Activated T-helper 17 cell treated with anti-CD3 and anti-CD28 coated beads, Interleukin-2, amount 50 U/mL, for 72 hours (primary cell): Measurements from ENCODE around the gene OCA2. TPM values are rescaled to one million over a fixed set of nuclear protein-coding genes. Genes with fewer than 3 reads are reported as not detected.
"Not testable (repeated sequence)": the region's sequence is repeated elsewhere in the genome, so short reads cannot be mapped to it uniquely, and the experiment has no call there.

ENCODE experiments used
- ATAC-seq: fragments of 150-1000 bp; cut with Tn5 transposase; replicated peaks from 2 replicates; pipeline ENCODE4 v1.10.0; 2021; ENCODE audit warnings: mild to moderate bottlenecking, moderate library complexity
- H3K27ac Mint-ChIP-seq: one replicate; pipeline ENCODE4 v1.8.0; 2022; ENCODE audit warnings: mixed read lengths
- H3K27me3 Mint-ChIP-seq: one replicate; pipeline ENCODE4 v1.8.0; 2022; ENCODE audit warnings: mixed read lengths
- H3K36me3 Mint-ChIP-seq: one replicate; pipeline ENCODE4 v1.8.0; 2022; ENCODE audit warnings: low read depth, mild to moderate bottlenecking, mixed read lengths
- H3K4me1 Mint-ChIP-seq: one replicate; pipeline ENCODE4 v1.8.0; 2022; ENCODE audit warnings: mixed read lengths
- H3K4me3 Mint-ChIP-seq: one replicate; pipeline ENCODE4 v1.8.0; 2022; ENCODE audit warnings: mild to moderate bottlenecking, mixed read lengths
- H3K9me3 Mint-ChIP-seq: one replicate; pipeline ENCODE4 v1.8.0; 2022; ENCODE audit warnings: mixed read lengths
- total RNA-seq, 2 donors: library from RNA; stranded (reverse); gene quantifications; one replicate each; pipeline ENCODE4 v1.2.3, GENCODE V29; 2022

The OCA2 gene
- total RNA-seq, 2 donors from 2014 or later: not detected

- H3K36me3 Mint-ChIP-seq: no peaks in the 10 kb centered on the region
- no peak overlapping the region for H3K4me3 Mint-ChIP-seq
- ATAC-seq: no peak
- no peak overlapping the region for H3K27ac Mint-ChIP-seq
- H3K4me1 Mint-ChIP-seq: no peaks in the 10 kb centered on the region
- peaks cover 10% of the 10 kb centered on the region for H3K9me3 Mint-ChIP-seq
- H3K27me3 Mint-ChIP-seq: no peaks in the 10 kb centered on the region
These were observed 125.2 kb downstream of the OCA2 start for GRCh38 chr15:27973886-27974285.

GRCh38 chr15:27970661-27971392 is 128.3 kb downstream of the OCA2 start:
- ATAC-seq: no peak
- no peaks in the 10 kb centered on the region for H3K4me1 Mint-ChIP-seq
- H3K36me3 Mint-ChIP-seq: no peaks in the 10 kb centered on the region
- no peak overlapping the region for H3K4me3 Mint-ChIP-seq
- H3K27ac Mint-ChIP-seq: no peak overlapping the region
- H3K9me3 Mint-ChIP-seq: peaks cover 10% of the 10 kb centered on the region
- no peaks in the 10 kb centered on the region for H3K27me3 Mint-ChIP-seq

DNA sequence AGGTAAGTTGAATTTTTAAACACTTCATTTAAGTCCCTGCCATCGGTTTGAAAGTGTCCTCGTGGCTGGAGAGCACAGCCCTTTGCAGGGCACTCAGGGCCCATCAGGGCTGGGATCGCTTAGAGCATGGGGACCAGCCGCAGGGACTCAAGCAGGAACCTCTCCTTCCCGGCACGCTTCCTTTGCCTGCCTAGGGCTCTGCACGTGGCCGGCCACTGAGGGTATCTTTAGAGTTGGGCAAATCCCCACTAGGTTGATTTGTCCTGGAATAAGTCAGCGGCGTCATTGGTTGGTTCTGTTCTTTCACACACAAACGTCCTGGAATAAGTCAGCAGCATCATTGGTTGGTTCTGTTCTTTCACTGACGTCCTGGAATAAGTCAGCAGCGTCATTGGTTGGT is 131.6 kb downstream of the OCA2 start:
- Mint-ChIP-seq H3K27me3 (no peaks in the 10 kb centered on the region), H3K4me1 (no peaks in the 10 kb centered on the region), H3K4me3 (no peak overlapping the region), H3K9me3 (peaks cover 10% of the 10 kb centered on the region), H3K27ac (no peak overlapping the region), H3K36me3 (no peaks in the 10 kb centered on the region)
- no peak for ATAC-seq

DNA sequence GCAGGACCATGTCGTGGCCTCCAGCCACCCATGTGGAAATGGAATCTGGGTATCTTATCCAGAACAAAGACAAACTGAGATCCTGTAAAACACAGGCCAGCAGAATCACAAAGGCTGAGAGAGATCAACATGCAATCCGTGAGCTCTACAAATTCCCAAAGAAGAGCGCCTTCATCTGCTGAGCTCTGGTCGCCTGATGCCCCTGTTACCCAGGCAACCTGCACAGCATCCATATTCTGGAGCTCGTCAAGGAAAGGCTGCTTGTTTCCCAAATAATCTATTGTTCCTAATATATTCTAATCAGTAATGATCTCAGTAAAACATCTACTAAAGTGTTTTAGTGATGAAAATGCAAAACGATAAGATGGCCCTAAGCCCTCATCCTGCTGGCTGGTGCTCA is 133.6 kb downstream of the OCA2 start:
- no peak overlapping the region for H3K4me3 Mint-ChIP-seq
- no peaks in the 10 kb centered on the region for H3K4me1 Mint-ChIP-seq
- no peaks in the 10 kb centered on the region for H3K27me3 Mint-ChIP-seq
- ATAC-seq: no peak
- no peak overlapping the region for H3K27ac Mint-ChIP-seq
- H3K36me3 Mint-ChIP-seq: no peaks in the 10 kb centered on the region
- peaks cover 5% of the 10 kb centered on the region for H3K9me3 Mint-ChIP-seq

- no peaks in the 10 kb centered on the region for H3K4me1 Mint-ChIP-seq
- no peaks in the 10 kb centered on the region for H3K9me3 Mint-ChIP-seq
- no peak for ATAC-seq
- no peak overlapping the region for H3K27ac Mint-ChIP-seq
- H3K36me3 Mint-ChIP-seq: no peaks in the 10 kb centered on the region
- no peaks in the 10 kb centered on the region for H3K27me3 Mint-ChIP-seq
- no peak overlapping the region for H3K4me3 Mint-ChIP-seq
These were observed 137.3 kb downstream of the OCA2 start for GRCh38 chr15:27961801-27962200.

DNA sequence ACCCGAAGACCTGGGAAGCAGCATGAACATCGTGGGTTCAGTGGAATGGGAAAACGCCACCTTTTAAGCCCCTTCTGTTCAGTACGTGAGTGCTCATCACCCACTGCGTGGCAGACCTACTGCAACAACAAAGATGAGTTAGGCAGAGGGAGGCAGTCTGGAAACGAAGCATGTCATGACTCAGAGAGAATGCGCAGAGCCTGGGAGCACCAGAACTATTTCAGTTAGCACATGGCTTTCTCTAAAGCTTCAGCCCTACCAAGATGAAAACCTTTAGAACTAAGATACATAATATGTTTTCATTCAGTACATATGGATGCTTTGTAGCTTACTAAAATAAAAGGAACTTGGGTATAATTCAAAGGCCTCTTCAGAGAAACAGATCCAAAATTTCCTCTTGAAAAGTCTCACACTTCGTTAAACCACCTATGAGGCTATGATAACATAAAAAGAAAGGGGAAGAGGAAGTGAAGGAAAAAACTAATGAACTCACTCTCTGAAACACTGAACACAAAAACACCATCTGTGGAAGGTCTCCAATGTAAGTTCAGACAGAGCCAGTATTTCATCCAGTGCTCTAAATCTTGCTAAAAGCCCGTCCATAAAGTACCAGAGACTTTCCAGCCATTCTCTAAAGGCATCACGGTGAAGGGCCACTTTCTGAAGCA is 140.1 kb downstream of the OCA2 start:
- H3K4me1 Mint-ChIP-seq: no peaks in the 10 kb centered on the region
- H3K27me3 Mint-ChIP-seq: no peaks in the 10 kb centered on the region
- H3K9me3 Mint-ChIP-seq: no peaks in the 10 kb centered on the region
- no peak for ATAC-seq
- H3K36me3 Mint-ChIP-seq: no peaks in the 10 kb centered on the region
- no peak overlapping the region for H3K4me3 Mint-ChIP-seq
- no peak overlapping the region for H3K27ac Mint-ChIP-seq

DNA sequence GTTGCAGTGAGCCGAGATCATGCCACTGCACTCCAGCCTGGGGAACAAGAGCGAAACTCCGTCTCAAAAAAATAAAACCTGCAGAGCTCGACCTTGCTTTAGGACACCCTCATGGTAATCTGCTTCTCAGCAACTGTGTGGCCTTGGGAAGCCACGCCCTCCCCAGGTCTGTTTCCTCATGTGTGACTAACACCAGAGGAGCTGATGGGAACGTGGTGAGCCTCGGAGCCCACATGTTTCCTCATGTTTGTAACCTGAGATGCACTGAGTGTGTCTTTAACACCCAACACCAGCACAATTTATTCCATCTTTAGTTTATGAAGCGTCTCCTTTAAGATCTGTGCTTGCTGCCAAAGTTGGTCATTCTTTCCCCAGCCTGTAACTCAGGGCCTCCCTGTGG is 142.8 kb downstream of the OCA2 start:
- Mint-ChIP-seq H3K9me3 (no peaks in the 10 kb centered on the region), H3K36me3 (no peaks in the 10 kb centered on the region), H3K4me1 (no peaks in the 10 kb centered on the region), H3K4me3 (no peak overlapping the region), H3K27ac (no peak overlapping the region), H3K27me3 (no peaks in the 10 kb centered on the region)
- no peak for ATAC-seq

DNA sequence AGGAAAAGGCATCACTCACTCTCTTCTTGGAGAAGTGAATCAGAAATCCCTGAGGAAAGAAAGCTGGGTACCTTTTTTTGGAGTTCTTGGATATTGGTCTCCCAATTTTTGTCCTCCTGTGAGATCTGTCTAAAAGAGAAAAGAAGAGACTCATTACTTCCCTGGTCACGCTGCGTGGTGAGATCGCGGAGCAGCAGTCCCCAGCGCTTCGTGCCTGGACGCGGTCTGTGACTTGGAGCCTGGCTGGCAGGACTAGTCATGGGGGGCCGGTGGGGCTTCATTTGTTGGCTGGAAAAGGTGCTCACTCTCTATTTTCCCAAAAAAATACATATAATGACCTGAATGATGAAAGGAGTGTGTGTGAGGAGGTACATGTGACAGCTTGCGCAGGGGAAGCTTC is 144.0 kb downstream of the OCA2 start:
- H3K36me3 Mint-ChIP-seq: no peaks in the 10 kb centered on the region
- no peak overlapping the region for H3K27ac Mint-ChIP-seq
- ATAC-seq: no peak
- no peaks in the 10 kb centered on the region for H3K27me3 Mint-ChIP-seq
- H3K9me3 Mint-ChIP-seq: no peaks in the 10 kb centered on the region
- H3K4me3 Mint-ChIP-seq: no peak overlapping the region
- no peaks in the 10 kb centered on the region for H3K4me1 Mint-ChIP-seq

GRCh38 chr15:27952593-27952992 is 146.5 kb downstream of the OCA2 start:
- H3K9me3 Mint-ChIP-seq, H3K4me1 Mint-ChIP-seq, H3K36me3 Mint-ChIP-seq, H3K27ac Mint-ChIP-seq, H3K27me3 Mint-ChIP-seq, ATAC-seq, H3K4me3 Mint-ChIP-seq: not testable (repeated sequence)

GRCh38 chr15:27951191-27951890 is 147.8 kb downstream of the OCA2 start:
- Mint-ChIP-seq H3K4me1 (no peaks in the 10 kb centered on the region), H3K36me3 (no peaks in the 10 kb centered on the region), H3K9me3 (no peaks in the 10 kb centered on the region), H3K27ac (no peak overlapping the region), H3K27me3 (no peaks in the 10 kb centered on the region), H3K4me3 (no peak overlapping the region)
- no peak for ATAC-seq

DNA sequence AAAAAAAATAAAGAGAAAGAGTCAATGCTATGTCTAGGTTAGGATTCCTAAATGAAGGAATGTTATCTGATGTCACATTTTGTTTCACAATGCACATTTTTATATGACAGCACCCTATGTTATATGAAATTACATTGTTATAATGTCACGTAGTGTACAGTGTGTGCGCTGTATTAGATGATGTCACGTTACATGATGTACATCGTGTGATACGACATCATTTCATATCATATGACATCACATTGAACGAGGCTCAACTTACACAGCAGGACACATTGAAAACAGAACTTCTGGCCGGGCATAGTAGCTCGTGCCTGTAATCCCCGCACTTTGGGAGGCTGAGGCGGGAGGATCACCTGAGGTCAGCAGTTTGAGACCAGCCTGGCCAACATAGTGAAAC is 150.0 kb downstream of the OCA2 start:
- Mint-ChIP-seq H3K27ac (no peak overlapping the region), H3K36me3 (no peaks in the 10 kb centered on the region), H3K27me3 (peaks cover 4% of the 10 kb centered on the region), H3K9me3 (peaks cover 3% of the 10 kb centered on the region), H3K4me1 (no peaks in the 10 kb centered on the region), H3K4me3 (no peak overlapping the region)
- ATAC-seq: no peak

DNA sequence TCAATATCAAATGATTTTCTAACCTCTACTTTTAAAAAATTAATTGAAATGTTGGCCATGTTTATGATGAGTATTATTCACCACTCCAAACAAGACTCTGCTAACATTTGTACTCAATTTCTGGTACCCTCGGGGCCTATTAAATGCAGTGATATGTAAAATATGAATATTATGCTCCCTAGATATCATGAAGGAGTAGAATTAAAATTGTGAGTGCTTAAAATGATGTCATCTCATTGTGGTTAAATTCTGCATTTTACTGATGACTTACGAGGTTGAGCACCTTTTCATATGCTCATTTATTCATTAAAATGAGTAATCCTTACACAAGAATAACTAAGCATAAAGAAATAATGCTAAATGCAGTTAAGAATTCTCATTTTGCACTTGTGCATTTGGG is 159.9 kb downstream of the OCA2 start:
- H3K9me3 Mint-ChIP-seq: no peaks in the 10 kb centered on the region
- H3K4me1 Mint-ChIP-seq: no peaks in the 10 kb centered on the region
- no peaks in the 10 kb centered on the region for H3K27me3 Mint-ChIP-seq
- no peak for ATAC-seq
- no peak overlapping the region for H3K4me3 Mint-ChIP-seq
- no peaks in the 10 kb centered on the region for H3K36me3 Mint-ChIP-seq
- no peak overlapping the region for H3K27ac Mint-ChIP-seq

- no peak for ATAC-seq
- Mint-ChIP-seq H3K4me3 (no peak overlapping the region), H3K27ac (no peak overlapping the region), H3K36me3 (no peaks in the 10 kb centered on the region), H3K4me1 (no peaks in the 10 kb centered on the region), H3K9me3 (no peaks in the 10 kb centered on the region), H3K27me3 (no peaks in the 10 kb centered on the region)
These were observed 161.3 kb downstream of the OCA2 start for GRCh38 chr15:27937851-27938250.

GRCh38 chr15:27936164-27936563 is 163.0 kb downstream of the OCA2 start:
- Mint-ChIP-seq H3K27me3 (peaks cover 3% of the 10 kb centered on the region), H3K27ac (no peak overlapping the region), H3K4me3 (no peak overlapping the region), H3K36me3 (no peaks in the 10 kb centered on the region), H3K4me1 (no peaks in the 10 kb centered on the region), H3K9me3 (peaks cover 7% of the 10 kb centered on the region)
- no peak for ATAC-seq

- Mint-ChIP-seq H3K27ac (no peak overlapping the region), H3K9me3 (peaks cover 7% of the 10 kb centered on the region), H3K4me1 (no peaks in the 10 kb centered on the region), H3K27me3 (peaks cover 3% of the 10 kb centered on the region), H3K4me3 (no peak overlapping the region), H3K36me3 (no peaks in the 10 kb centered on the region)
- no peak for ATAC-seq
These were observed 163.8 kb downstream of the OCA2 start for GRCh38 chr15:27935328-27935727.
